ENCODE data around the gene HOXD8.
A peak's percentile ranks its signal among the peaks of the same experiment; 100 is the strongest.

Gene HOXD8

GRCh38 chr2:176174824-176175708 lies 45.6 kb downstream of the HOXD8 start:
- no peak for DNase-seq

GRCh38 chr2:176175709-176176607 lies 46.5 kb downstream of the HOXD8 start:
- DNase-seq, result no peak

GRCh38 chr2:176177580-176178037 lies 48.1 kb downstream of the HOXD8 start:
- no peak for DNase-seq

- DNase-seq, result peak; percentile 92
These were observed 48.7 kb downstream of the HOXD8 start for GRCh38 chr2:176178038-176178756.

- DNase-seq, result no peak
These were observed 49.3 kb downstream of the HOXD8 start for GRCh38 chr2:176178757-176179295.

GRCh38 chr2:176181551-176181950 lies 52.0 kb downstream of the HOXD8 start:
- no peak for DNase-seq
